Tibial artery (tissue), 4 donors: ENCODE data around the gene SNTG2.

ENCODE experiments used
- DNase-seq, 2 donors: peaks; one replicate each; pipeline ENCODE4 v3.0.0-alpha.2; 2019
- H3K27ac ChIP-seq, 2 donors: fragments of 200-600 bp; sonication (generic) in 1 of 2; 1 replicate in 1 of 2; 2 replicates in 1 of 2; pipeline ENCODE4 v1.5.1; 2018 to 2019; ENCODE audit warnings: mild to moderate bottlenecking in 1 of 2
- H3K27me3 ChIP-seq, 2 donors: fragments of 200-600 bp; sonication (generic) in 1 of 2; one replicate each; pipeline versions ENCODE4 v1.5.1 to v1.6.0; 2016 to 2019
- H3K36me3 ChIP-seq, 3 donors: fragments of 200-600 bp; sonication (generic) in 2 of 3; one replicate each; pipeline ENCODE4 v1.5.1; 2016 to 2019; ENCODE audit warnings: mild to moderate bottlenecking in 2 of 3
- H3K4me1 ChIP-seq, 4 donors: fragments of 200-600 bp; sonication (generic) in 2 of 4; 1 replicate in 3 of 4; 2 replicates in 1 of 4; pipeline ENCODE4 v1.5.1; 2016 to 2019
- H3K4me3 ChIP-seq, 2 donors: fragments of 200-600 bp; sonication (generic) in 1 of 2; 1 replicate in 1 of 2; 2 replicates in 1 of 2; pipeline ENCODE4 v1.5.1; 2018 to 2019; ENCODE audit warnings: mild to moderate bottlenecking in 2 of 2
- H3K9me3 ChIP-seq, 3 donors: fragments of 200-600 bp; sonication (generic) in 1 of 3; one replicate each; pipeline ENCODE4 v1.5.1; 2016 to 2019
- CTCF ChIP-seq, 2 experiments: fragments of 200-600 bp in 1 of 2; fragments of 450-650 bp in 1 of 2; IDR thresholded peaks; one replicate each; pipeline ENCODE4 v1.5.1; 2017 to 2019; ENCODE audit warnings: antibody characterized with exemption in 2 of 2, mild to moderate bottlenecking in 1 of 2, moderate library complexity in 1 of 2
- intact Hi-C: fragments of 100-400 bp; cut with DNase I; formaldehyde crosslinking; loops from one replicate; pipeline ENCODE4 v1.15.0; 2023; ENCODE audit warnings: low total_unique reads

The SNTG2 gene

GRCh38 chr2:1360144-1360543 is 409.5 kb downstream of the SNTG2 start:
- intact Hi-C loops = no loop called here
- Histone ChIP-seq H3K4me1 (no peaks in the 10 kb centered on the region), H3K4me3 (no peak overlapping the region), H3K9me3 (peaks cover 0 to 3% (median 0%) of the 10 kb centered on the region in 3 donors), H3K36me3 (no peaks in the 10 kb centered on the region), H3K27me3 (no peaks in the 10 kb centered on the region), H3K27ac (no peak overlapping the region)
- TF ChIP-seq CTCF (IDR thresholded peaks at IDR 0.05) = no peak
- DNase-seq = no peak

- Histone ChIP-seq H3K27ac (no peak overlapping the region), H3K27me3 (no peaks in the 10 kb centered on the region), H3K4me1 (no peaks in the 10 kb centered on the region), H3K36me3 (no peaks in the 10 kb centered on the region), H3K9me3 (peaks cover 0 to 3% (median 0%) of the 10 kb centered on the region in 3 donors), H3K4me3 (no peak overlapping the region)
- DNase-seq = no peak
- TF ChIP-seq CTCF (IDR thresholded peaks at IDR 0.05) = no peak
- intact Hi-C loops = no loop called here
These were observed 410.1 kb downstream of the SNTG2 start for GRCh38 chr2:1360557-1361250.

- H3K4me1 ChIP-seq = peaks cover 0 to 5% (median 0%) of the 10 kb centered on the region in 4 donors
- no peaks in the 10 kb centered on the region for H3K36me3 ChIP-seq
- no peak overlapping the region for H3K4me3 ChIP-seq
- TF ChIP-seq CTCF (IDR thresholded peaks at IDR 0.05) = no peak
- intact Hi-C loops = no loop called here
- H3K9me3 ChIP-seq = peaks cover 0 to 3% (median 0%) of the 10 kb centered on the region in 3 donors
- no peaks in the 10 kb centered on the region for H3K27me3 ChIP-seq
- no peak overlapping the region for H3K27ac ChIP-seq
- no peak for DNase-seq
These were observed 412.7 kb downstream of the SNTG2 start for GRCh38 chr2:1363367-1363766.

- peak in 1 of 2 donors; percentile 64 for DNase-seq
- H3K4me3 ChIP-seq = no peak overlapping the region
- H3K27me3 ChIP-seq = no peaks in the 10 kb centered on the region
- H3K27ac ChIP-seq = no peak overlapping the region
- peaks cover 0 to 5% (median 0%) of the 10 kb centered on the region in 4 donors for H3K4me1 ChIP-seq
- no peak for TF ChIP-seq CTCF (IDR thresholded peaks at IDR 0.05)
- no peaks in the 10 kb centered on the region for H3K36me3 ChIP-seq
- intact Hi-C loops = no loop called here
- H3K9me3 ChIP-seq = peaks cover 0 to 3% (median 0%) of the 10 kb centered on the region in 3 donors
These were observed 416.0 kb downstream of the SNTG2 start for GRCh38 chr2:1366546-1367134.

- no peak overlapping the region for H3K27ac ChIP-seq
These were observed 417.0 kb downstream of the SNTG2 start for GRCh38 chr2:1367601-1368000.

More at GRCh38 chr2:1367601-1368000, 417.0 kb downstream of the SNTG2 start:
- H3K9me3 ChIP-seq = peaks cover 0 to 3% (median 0%) of the 10 kb centered on the region in 3 donors
- no peak for DNase-seq
- TF ChIP-seq CTCF (IDR thresholded peaks at IDR 0.05) = no peak
- H3K4me1 ChIP-seq = peaks cover 0 to 5% (median 0%) of the 10 kb centered on the region in 4 donors
- no peaks in the 10 kb centered on the region for H3K36me3 ChIP-seq
- intact Hi-C loops = no loop called here
- no peaks in the 10 kb centered on the region for H3K27me3 ChIP-seq
- no peak overlapping the region for H3K4me3 ChIP-seq
